WTC11 (cell line): Measurements from ENCODE around the gene SAMM50. TPM values are rescaled to one million over a fixed set of nuclear protein-coding genes. Genes with fewer than 3 reads are reported as not detected.

Source experiments
- ATAC-seq: fragments of 200-7000 bp; cut with Tn5 transposase; 2 replicates; pipeline ENCODE4 v1.10.0; 2021; ENCODE audit warnings: mild to moderate bottlenecking, moderate library complexity
- CTCF ChIA-PET: fragments of 300-600 bp; sonication (Branson Sonifier 250); formaldehyde crosslinking; loops from one replicate; lab custom pipeline; 2021; ENCODE audit warnings: antibody characterized with exemption; lab: Charles Lee
- POLR2A ChIA-PET: fragments of 350-600 bp; sonication (Branson Sonifier 250); formaldehyde crosslinking; loops from one replicate; lab custom pipeline; 2021; ENCODE audit warnings: antibody characterized with exemption; lab: Charles Lee
- DNase-seq: peaks from one replicate; pipeline ENCODE4 v3.0.0; 2021; ENCODE audit warnings: low spot score
- H3K27ac Mint-ChIP-seq: 2 replicates; pipeline ENCODE4 v1.8.0; 2021; ENCODE audit warnings: mixed read lengths
- H3K27me3 Mint-ChIP-seq: 2 replicates; pipeline ENCODE4 v1.8.0; 2021; ENCODE audit warnings: low read depth, mild to moderate bottlenecking, moderate library complexity, mixed read lengths
- H3K36me3 Mint-ChIP-seq: 2 replicates; pipeline ENCODE4 v1.8.0; 2021; ENCODE audit warnings: mixed read lengths
- H3K4me1 Mint-ChIP-seq: 2 replicates; pipeline ENCODE4 v1.8.0; 2022; ENCODE audit warnings: mixed read lengths
- H3K4me3 Mint-ChIP-seq: 2 replicates; pipeline ENCODE4 v1.8.0; 2021; ENCODE audit warnings: mild to moderate bottlenecking, moderate library complexity, mixed read lengths
- H3K9me3 Mint-ChIP-seq: 2 replicates; pipeline ENCODE4 v1.8.0; 2021; ENCODE audit warnings: mixed read lengths
- ATF6 ChIP-seq: sonication (generic); formaldehyde crosslinking; IDR thresholded peaks from 2 replicates; pipeline ENCODE4 v1.8.1; 2023; ENCODE audit warnings: mild to moderate bottlenecking, missing genetic modification reagents
- CDX4 ChIP-seq: fragments of 250-450 bp; sonication (Bioruptor Pico); IDR thresholded peaks from 2 replicates; pipeline ENCODE4 v1.9.0; 2021; ENCODE audit warnings: moderate library complexity, mild to moderate bottlenecking, inconsistent platforms, borderline replicate concordance
- CTCF ChIP-seq: fragments of 200-600 bp; IDR thresholded peaks from 2 replicates; pipeline ENCODE4 v1.8.0; 2022; ENCODE audit warnings: antibody characterized with exemption
- ELF4 ChIP-seq: sonication (generic); formaldehyde crosslinking; IDR thresholded peaks from 2 replicates; pipeline ENCODE4 v1.8.1; 2022; ENCODE audit warnings: low read depth, mild to moderate bottlenecking, moderate library complexity, missing genetic modification reagents
- FOXJ3 ChIP-seq: sonication (generic); formaldehyde crosslinking; IDR thresholded peaks from 2 replicates; pipeline ENCODE4 v1.9.0; 2021; ENCODE audit warnings: missing genetic modification reagents, mild to moderate bottlenecking, borderline replicate concordance
- HMGXB4 ChIP-seq: sonication (generic); formaldehyde crosslinking; IDR thresholded peaks from 2 replicates; pipeline ENCODE4 v1.8.1; 2023; ENCODE audit warnings: mild to moderate bottlenecking, moderate library complexity, missing genetic modification reagents
- JUN ChIP-seq: sonication (generic); formaldehyde crosslinking; IDR thresholded peaks from 2 replicates; pipeline ENCODE4 v1.8.0; 2023; ENCODE audit warnings: mild to moderate bottlenecking, missing genetic modification reagents
- MXD4 ChIP-seq: fragments of 250-450 bp; sonication (Bioruptor Pico); IDR thresholded peaks from 2 replicates; pipeline ENCODE4 v1.8.0; 2021; ENCODE audit warnings: mild to moderate bottlenecking, moderate library complexity, borderline replicate concordance
- NR1H2 ChIP-seq: sonication (generic); formaldehyde crosslinking; IDR thresholded peaks from 2 replicates; pipeline ENCODE4 v1.9.0; 2021; ENCODE audit warnings: mild to moderate bottlenecking, moderate library complexity, missing genetic modification reagents
- NR2C2 ChIP-seq: sonication (generic); formaldehyde crosslinking; IDR thresholded peaks from 2 replicates; pipeline ENCODE4 v1.8.0; 2022; ENCODE audit warnings: mild to moderate bottlenecking, missing genetic modification reagents
- PREB ChIP-seq: sonication (generic); formaldehyde crosslinking; IDR thresholded peaks from 2 replicates; pipeline ENCODE4 v1.8.1; 2022; ENCODE audit warnings: mild to moderate bottlenecking, missing genetic modification reagents, moderate library complexity, borderline replicate concordance
- PRRX2 ChIP-seq: fragments of 250-450 bp; sonication (Bioruptor Pico); IDR thresholded peaks from 2 replicates; pipeline ENCODE4 v1.8.0; 2021; ENCODE audit warnings: mild to moderate bottlenecking
- USF2 ChIP-seq: sonication (generic); formaldehyde crosslinking; IDR thresholded peaks from 2 replicates; pipeline ENCODE4 v1.8.1; 2023; ENCODE audit warnings: mild to moderate bottlenecking, missing genetic modification reagents, moderate library complexity
- ZBTB21 ChIP-seq: sonication (generic); formaldehyde crosslinking; IDR thresholded peaks from 2 replicates; pipeline ENCODE4 v1.8.1; 2023; ENCODE audit warnings: mild to moderate bottlenecking, missing genetic modification reagents, borderline replicate concordance
- ZMAT4 ChIP-seq: fragments of 250-450 bp; sonication (Bioruptor Pico); IDR thresholded peaks from 2 replicates; pipeline ENCODE4 v1.9.0; 2021; ENCODE audit warnings: mild to moderate bottlenecking
- ZNF219 ChIP-seq: sonication (generic); formaldehyde crosslinking; IDR thresholded peaks from 2 replicates; pipeline ENCODE4 v1.8.0; 2023; ENCODE audit warnings: missing genetic modification reagents, mild to moderate bottlenecking, borderline replicate concordance
- ZNF232 ChIP-seq: sonication (generic); formaldehyde crosslinking; IDR thresholded peaks from 2 replicates; pipeline ENCODE4 v1.8.0; 2022; ENCODE audit warnings: mild to moderate bottlenecking, missing genetic modification reagents
- ZNF416 ChIP-seq: fragments of 250-450 bp; sonication (Bioruptor Pico); IDR thresholded peaks from 2 replicates; pipeline ENCODE4 v1.9.0; 2021; ENCODE audit warnings: mild to moderate bottlenecking, inconsistent platforms
- ZNF512 ChIP-seq: sonication (generic); formaldehyde crosslinking; IDR thresholded peaks from 2 replicates; pipeline ENCODE4 v1.8.1; 2022; ENCODE audit warnings: missing genetic modification reagents, borderline replicate concordance
- total RNA-seq: library from RNA; stranded (reverse); gene quantifications from 3 replicates; pipeline ENCODE4 v1.2.3, GENCODE V29; 2021

SAMM50 gene
- total RNA-seq, 1 experiment from 2014 or later = 72.1 TPM

- no peak for ATAC-seq
- no peak overlapping the region for H3K4me3 Mint-ChIP-seq
These were observed 70.9 kb downstream of the SAMM50 start for GRCh38 chr22:44026066-44026629.

More at GRCh38 chr22:44026066-44026629, 70.9 kb downstream of the SAMM50 start:
- Mint-ChIP-seq H3K27ac (no peak overlapping the region), H3K4me1 (peaks cover 20% of the 10 kb centered on the region), H3K27me3 (peaks cover 7% of the 10 kb centered on the region), H3K36me3 (no peaks in the 10 kb centered on the region), H3K9me3 (no peaks in the 10 kb centered on the region)
- DNase-seq = no peak
- CTCF ChIA-PET = interaction anchor here (1.5 to 3.3 kb wide), 5 partner anchors 11 to 60 kb away, joined by 3 to 9 read pairs (median 6); no protein-coding TSS in a partner anchor
- no peak for TF ChIP-seq MXD4
- TF ChIP-seq NR2C2 (CRISPR knock-in tag) = no peak
- no peak for TF ChIP-seq PREB
- no peak for TF ChIP-seq NR1H2
- no peak for TF ChIP-seq CTCF
- no peak for TF ChIP-seq ZNF219 (CRISPR knock-in tag)
- TF ChIP-seq ZMAT4 (CRISPR knock-in tag) = no peak
- TF ChIP-seq ZNF416 (CRISPR knock-in tag) = no peak
- TF ChIP-seq ZBTB21 = no peak
- no peak for TF ChIP-seq ELF4 (CRISPR knock-in tag)
- TF ChIP-seq ATF6 (CRISPR knock-in tag) = no peak
- TF ChIP-seq ZNF512 (CRISPR knock-in tag) = no peak
- TF ChIP-seq HMGXB4 (CRISPR knock-in tag) = no peak
- TF ChIP-seq ZNF232 (CRISPR knock-in tag) = no peak
- TF ChIP-seq PRRX2 (CRISPR knock-in tag) = no peak
- no peak for TF ChIP-seq JUN (CRISPR knock-in tag)
- no peak for TF ChIP-seq CDX4 (CRISPR knock-in tag)
- no peak for TF ChIP-seq USF2 (CRISPR knock-in tag)
- no peak for TF ChIP-seq FOXJ3 (CRISPR knock-in tag)
- POLR2A ChIA-PET = no interaction called here
